HG03097 (cell line): ENCODE measurements around the gene TMEM132D.

Experiments used
- ATAC-seq: cut with Tn5 transposase; IDR thresholded peaks from one replicate; pipeline ENCODE4 v1.9.1; 2021; ENCODE audit not compliant: unreplicated experiment, low FRiP score

TMEM132D gene

GRCh38 chr12:129150721-129151120 lies 753.1 kb downstream of the TMEM132D start:
- ATAC-seq = no peak

GRCh38 chr12:129145381-129145780 lies 758.4 kb downstream of the TMEM132D start:
- ATAC-seq = no peak

DNA sequence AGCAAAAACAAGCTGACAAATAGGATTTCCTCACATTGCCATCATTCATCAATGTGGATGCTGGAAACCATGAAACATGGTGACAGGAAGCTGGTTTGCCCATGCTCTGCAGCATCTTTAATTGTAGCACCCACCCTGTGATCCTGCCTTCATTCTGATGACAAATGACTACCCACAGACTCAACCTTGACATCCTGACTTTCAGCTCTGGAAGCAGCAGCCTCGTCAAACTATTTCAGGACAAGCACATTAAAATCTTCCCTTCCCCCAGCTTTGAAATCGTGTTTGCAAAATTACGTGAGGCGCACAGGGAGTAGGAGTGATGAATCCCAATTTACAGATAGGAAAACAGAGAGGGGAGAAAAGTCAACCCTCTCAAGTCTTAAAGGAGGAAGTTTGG lies 765.0 kb downstream of the TMEM132D start:
- no peak for ATAC-seq

DNA sequence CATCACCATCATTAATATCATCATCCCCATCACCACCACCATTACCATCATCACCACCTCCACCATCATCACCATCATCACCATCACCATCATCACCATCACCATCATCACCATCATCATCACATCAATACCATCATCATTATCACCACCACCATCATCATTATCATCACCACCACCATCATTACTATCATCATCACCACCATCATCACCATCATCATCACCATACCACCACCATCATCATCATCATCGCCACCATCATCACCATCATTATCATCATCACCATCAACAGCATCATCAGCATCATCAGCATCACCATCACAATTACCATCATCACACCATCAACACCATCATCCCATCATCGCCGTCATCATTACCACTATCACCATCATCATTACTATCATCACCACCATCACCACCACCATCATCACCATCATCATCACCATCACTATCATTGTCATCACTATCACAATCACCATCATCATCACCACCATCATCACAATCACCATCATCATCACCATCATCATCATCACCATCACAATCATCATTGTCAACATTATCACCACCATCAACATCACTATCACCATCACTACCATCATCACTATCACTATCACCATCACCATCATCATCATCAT lies 767.0 kb downstream of the TMEM132D start:
- ATAC-seq = no peak

GRCh38 chr12:129127771-129128170 lies 776.1 kb downstream of the TMEM132D start:
- no peak for ATAC-seq

DNA sequence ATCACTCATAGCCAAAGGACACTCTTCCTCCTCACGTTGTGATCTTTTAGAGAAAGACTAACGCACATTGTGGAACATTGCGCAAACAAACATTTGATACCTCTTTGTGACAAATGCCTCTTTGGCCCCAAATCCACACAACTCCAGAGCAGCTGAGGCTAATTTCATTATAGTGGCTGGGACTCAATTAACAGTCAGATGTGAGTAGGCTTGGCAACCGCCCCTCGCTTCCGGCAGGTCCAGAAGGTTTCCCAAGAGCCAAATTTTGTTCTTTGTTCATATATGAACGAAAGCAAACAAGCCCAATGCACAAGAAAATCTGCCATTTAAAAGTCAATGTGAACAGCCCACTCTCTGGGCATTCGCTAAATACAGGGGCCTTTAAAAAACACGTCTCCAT lies 776.6 kb downstream of the TMEM132D start:
- ATAC-seq = no peak

- ATAC-seq = no peak
Observed at GRCh38 chr12:129119537-129119936, 784.3 kb downstream of the TMEM132D start.

- no peak for ATAC-seq
Observed at GRCh38 chr12:129115558-129115957, 788.3 kb downstream of the TMEM132D start.

- no peak for ATAC-seq
Observed at GRCh38 chr12:129110575-129110974, 793.2 kb downstream of the TMEM132D start.

- ATAC-seq = no peak
Observed at GRCh38 chr12:129109174-129110001, 794.4 kb downstream of the TMEM132D start.

GRCh38 chr12:129106772-129107171 lies 797.1 kb downstream of the TMEM132D start:
- ATAC-seq = no peak

DNA sequence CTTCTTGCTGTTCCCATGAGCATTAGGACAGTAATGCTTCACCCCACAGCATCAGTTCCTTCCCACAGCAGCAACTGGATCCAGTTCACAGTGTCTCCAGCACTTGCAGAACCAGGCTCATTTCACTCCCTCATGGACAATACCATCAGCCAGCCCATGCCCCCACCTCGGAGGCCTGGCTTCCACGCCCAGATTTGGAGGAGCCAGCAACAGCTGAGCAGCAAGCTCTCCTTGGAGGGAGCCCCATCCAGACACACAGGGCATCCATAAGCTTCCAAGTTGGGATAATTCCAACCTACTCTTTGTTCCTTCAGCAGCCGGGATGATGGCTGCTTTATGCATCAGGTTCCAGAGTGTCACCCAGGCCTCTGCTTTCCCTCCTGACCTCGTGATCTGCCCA lies 800.6 kb downstream of the TMEM132D start:
- ATAC-seq = no peak

- no peak for ATAC-seq
Observed at GRCh38 chr12:129102233-129102632, 801.6 kb downstream of the TMEM132D start.

- ATAC-seq = no peak
Observed at GRCh38 chr12:129101816-129102215, 802.0 kb downstream of the TMEM132D start.

DNA sequence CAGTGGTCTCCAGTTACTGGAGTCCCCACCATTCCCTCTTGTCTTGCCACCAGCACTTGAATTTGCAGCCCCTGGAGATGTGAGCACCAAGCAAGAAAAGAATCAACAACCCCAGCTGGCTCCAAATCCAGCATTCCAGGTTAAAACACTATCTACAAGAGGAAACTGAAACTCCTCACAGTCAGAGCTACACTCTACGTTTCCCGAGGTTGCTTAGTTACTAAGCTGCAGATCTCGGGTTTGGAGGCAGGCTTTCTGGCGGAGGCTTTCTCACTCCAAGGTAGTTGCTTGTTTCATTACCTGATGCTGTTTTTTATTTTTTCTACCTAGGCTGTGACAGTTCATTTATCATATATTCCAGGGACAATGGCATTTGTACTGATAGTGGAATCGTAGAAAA lies 802.4 kb downstream of the TMEM132D start:
- ATAC-seq = no peak

DNA sequence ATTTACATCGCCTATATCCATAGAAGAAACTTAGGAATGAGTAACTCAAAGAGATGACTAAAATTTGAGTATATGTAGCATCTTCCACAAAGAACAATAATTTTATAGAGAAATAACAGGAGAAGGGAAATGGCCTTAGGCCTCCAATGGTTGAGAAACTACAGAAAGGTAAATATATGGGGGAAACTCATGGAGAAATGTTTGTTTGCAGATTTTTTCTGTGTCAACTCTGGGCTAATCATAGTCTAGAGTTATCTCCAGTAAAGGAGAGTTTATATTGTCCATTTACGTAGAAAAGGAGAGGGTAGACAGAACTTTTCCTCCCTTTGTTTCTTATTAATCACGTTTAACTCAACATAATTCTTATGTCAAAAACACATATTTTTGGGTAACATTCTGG lies 806.4 kb downstream of the TMEM132D start:
- ATAC-seq = no peak

DNA sequence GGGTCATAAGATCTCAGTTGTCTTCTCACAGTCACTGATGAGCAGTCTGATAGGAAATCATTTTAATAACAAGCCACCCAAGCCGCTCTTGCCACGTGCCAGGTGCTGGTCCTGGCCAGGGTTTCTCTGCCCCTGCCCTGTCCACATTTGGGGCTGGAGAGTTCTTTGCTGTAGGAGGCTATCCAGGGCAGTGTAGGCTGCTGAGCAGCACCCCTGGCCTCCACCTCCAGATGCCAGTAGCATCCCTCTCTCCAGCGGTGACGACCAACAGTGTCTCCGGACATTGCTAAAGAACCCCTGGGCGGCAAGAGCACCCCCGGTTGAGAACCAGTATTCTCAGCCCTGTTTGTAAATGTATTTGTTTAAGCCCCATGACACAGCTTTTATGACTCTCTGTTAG lies 806.9 kb downstream of the TMEM132D start:
- ATAC-seq = no peak

GRCh38 chr12:129096184-129096583 lies 807.6 kb downstream of the TMEM132D start:
- ATAC-seq = no peak

DNA sequence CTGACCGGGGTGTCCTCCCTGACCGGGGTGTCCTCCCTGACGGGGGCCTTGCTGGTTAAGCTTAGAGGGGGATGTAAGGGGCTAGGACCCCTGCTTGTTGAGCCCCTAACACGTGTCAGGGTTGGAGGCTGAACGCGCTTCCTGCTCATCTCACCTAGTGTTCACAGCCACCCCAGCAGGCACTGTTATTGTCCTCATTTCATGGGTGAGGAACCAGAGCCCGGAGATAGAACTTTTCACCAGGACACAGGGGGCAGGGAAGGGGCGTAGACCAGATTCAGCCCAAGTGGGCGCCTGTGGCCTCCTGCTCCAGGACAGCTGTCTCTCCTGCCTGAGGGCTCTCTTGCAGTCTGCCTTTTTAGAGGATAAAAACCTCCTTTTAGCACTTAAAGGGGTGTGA lies 814.2 kb downstream of the TMEM132D start:
- no peak for ATAC-seq

GRCh38 chr12:129084875-129085826 lies 818.7 kb downstream of the TMEM132D start:
- no peak for ATAC-seq
